A549 treated with CpdA at 1 μM for 4 hours (cell line): ENCODE measurements around the gene PRG2. TPM values are rescaled to one million over a fixed set of nuclear protein-coding genes. Genes with fewer than 3 reads are reported as not detected.

ENCODE experiments used
- total RNA-seq: library from RNA; stranded (reverse); fragments of 200-300 nt; extraction: Qiagen RNA extraction; gene quantifications from 5 replicates; pipeline ENCODE4 v1.2.3, GENCODE V29; 2022; ENCODE audit warnings: low read depth

The PRG2 gene, protein sequence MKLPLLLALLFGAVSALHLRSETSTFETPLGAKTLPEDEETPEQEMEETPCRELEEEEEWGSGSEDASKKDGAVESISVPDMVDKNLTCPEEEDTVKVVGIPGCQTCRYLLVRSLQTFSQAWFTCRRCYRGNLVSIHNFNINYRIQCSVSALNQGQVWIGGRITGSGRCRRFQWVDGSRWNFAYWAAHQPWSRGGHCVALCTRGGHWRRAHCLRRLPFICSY
- total RNA-seq, result 0.07 TPM in 1 of 5 replicates, not detected in the others

GRCh38 chr11:57390535-57390934 is at the start of gene PRG2:
TSS of gene PRG2 (minus strand) at chr11:57390650. CDS start at chr11:57389944, 706 bp downstream.

DNA sequence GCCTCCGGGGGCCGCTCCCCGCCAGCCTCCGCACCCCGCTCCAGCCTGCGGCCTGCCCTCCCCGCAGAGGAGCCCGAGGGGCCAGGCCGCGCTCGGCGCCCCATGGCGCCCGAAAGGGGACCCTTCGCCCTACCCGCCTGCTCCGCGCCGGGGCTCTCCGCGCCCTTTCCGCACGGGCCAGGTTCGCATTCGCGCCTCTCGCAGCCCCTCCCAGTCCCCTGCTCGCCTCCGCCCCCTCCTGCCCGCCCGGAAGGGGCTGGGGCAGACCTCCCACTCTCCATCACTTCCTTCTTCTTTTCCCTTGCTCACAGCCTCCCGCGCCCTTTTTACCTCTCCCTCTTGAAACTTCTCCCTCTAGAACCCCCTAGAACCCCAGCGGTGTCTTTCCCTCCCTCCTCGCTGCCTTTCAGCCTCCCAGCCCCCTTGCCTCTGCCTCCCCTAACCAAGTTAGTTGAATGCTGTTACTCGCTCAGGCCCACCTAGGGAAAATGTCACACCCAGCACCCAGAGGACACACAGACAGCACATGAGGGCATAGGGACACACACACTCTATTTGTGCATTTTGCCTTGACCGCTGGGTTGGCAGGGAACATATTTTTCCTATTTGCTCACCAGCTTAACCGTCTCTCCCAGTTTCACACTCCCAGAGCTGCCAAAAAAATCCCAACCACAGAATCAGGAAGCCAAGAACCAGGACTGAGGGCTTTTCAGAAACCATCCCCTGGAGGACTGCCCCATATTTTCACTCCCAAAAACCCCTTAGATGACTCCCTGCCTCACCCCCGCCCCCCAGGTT is 36.7 kb upstream of the PRG2 start, which contains the start of gene SLC43A3:
Gene SLC43A3, minus strand, starts transcription at position 193 of the 798 bp plus-strand sequence. CDS start 949 bp downstream, outside the sequence.

GRCh38 chr11:57380975-57381374 is 9.5 kb downstream of the PRG2 start, which contains the start of gene PRG3:
TSS of gene PRG3 (minus strand) at chr11:57381150. CDS start at chr11:57380708, 442 bp downstream.

GRCh38 chr11:57338142-57338541 is 52.3 kb downstream of the PRG2 start, which contains the start of gene P2RX3:
TSS of gene P2RX3 (plus strand) at chr11:57338352. CDS start at chr11:57338551, 199 bp downstream.

Other genes starting within 250 kb of the PRG2 start
- gene LRRC55, start 208.7 kb downstream of the PRG2 start, total RNA-seq, result 0.01 TPM in 1 of 5 replicates, not detected in the others
- 0.03 to 0.12 TPM (median 0.08 TPM) in 4 of 5 replicates, not detected in the other for gene APLNR, start 153.4 kb downstream of the PRG2 start, total RNA-seq
- gene TNKS1BP1, start 65.7 kb downstream of the PRG2 start, total RNA-seq, result 73.8 to 96.5 TPM (median 82.8 TPM) in 5 replicates
- gene SSRP1, start 54.8 kb downstream of the PRG2 start, total RNA-seq, result 220 to 267 TPM (median 233 TPM) in 5 replicates
- 0.16 to 0.31 TPM (median 0.19 TPM) in 5 replicates for gene P2RX3, start 52.3 kb downstream of the PRG2 start, total RNA-seq
- gene PRG3, start 9.5 kb downstream of the PRG2 start, total RNA-seq, result not detected in 5 replicates
- 0.28 to 0.74 TPM (median 0.33 TPM) in 5 replicates for gene SLC43A3, start 36.5 kb upstream of the PRG2 start, total RNA-seq
- 72.6 to 128 TPM (median 115 TPM) in 5 replicates for gene RTN4RL2, start 69.9 kb upstream of the PRG2 start, total RNA-seq
- gene SLC43A1, start 125.1 kb upstream of the PRG2 start, total RNA-seq, result 2.8 to 4.0 TPM (median 3.8 TPM) in 5 replicates
- 159 to 183 TPM (median 179 TPM) in 5 replicates for gene TIMM10, start 140.1 kb upstream of the PRG2 start, total RNA-seq
- gene SMTNL1, start 146.9 kb upstream of the PRG2 start, total RNA-seq, result not detected in 5 replicates
- 27.0 to 32.5 TPM (median 30.1 TPM) in 5 replicates for gene UBE2L6, start 177.0 kb upstream of the PRG2 start, total RNA-seq
- gene SERPING1, start 207.0 kb upstream of the PRG2 start, total RNA-seq, result 0.37 to 1.1 TPM (median 0.64 TPM) in 5 replicates